NCI-H82 (cell line): Measurements from ENCODE around the gene TMEM175.
"Not testable (repeated sequence)": the region's sequence is repeated elsewhere in the genome, so short reads cannot be mapped to it uniquely, and the experiment has no call there.

ENCODE experiments used
- DNase-seq: peaks from one replicate; lab custom pipeline; 2025; lab: John Stamatoyannopoulos, UW

Gene TMEM175

GRCh38 chr4:971666-972500 lies 39.6 kb downstream of the TMEM175 start:
- peak; percentile 25 for DNase-seq

GRCh38 chr4:972651-973424 lies 40.6 kb downstream of the TMEM175 start:
- no peak for DNase-seq

GRCh38 chr4:973431-974397 lies 41.5 kb downstream of the TMEM175 start, which contains the start of gene DGKQ:
Gene DGKQ (minus strand): TSS chr4:973569. CDS start chr4:973482, 87 bp downstream.
- peak; percentile 66 for DNase-seq

GRCh38 chr4:974668-975067 lies 42.4 kb downstream of the TMEM175 start:
- no peak for DNase-seq

- DNase-seq, result not testable (repeated sequence)
Measured at GRCh38 chr4:976016-976415, 43.8 kb downstream of the TMEM175 start.

DNA sequence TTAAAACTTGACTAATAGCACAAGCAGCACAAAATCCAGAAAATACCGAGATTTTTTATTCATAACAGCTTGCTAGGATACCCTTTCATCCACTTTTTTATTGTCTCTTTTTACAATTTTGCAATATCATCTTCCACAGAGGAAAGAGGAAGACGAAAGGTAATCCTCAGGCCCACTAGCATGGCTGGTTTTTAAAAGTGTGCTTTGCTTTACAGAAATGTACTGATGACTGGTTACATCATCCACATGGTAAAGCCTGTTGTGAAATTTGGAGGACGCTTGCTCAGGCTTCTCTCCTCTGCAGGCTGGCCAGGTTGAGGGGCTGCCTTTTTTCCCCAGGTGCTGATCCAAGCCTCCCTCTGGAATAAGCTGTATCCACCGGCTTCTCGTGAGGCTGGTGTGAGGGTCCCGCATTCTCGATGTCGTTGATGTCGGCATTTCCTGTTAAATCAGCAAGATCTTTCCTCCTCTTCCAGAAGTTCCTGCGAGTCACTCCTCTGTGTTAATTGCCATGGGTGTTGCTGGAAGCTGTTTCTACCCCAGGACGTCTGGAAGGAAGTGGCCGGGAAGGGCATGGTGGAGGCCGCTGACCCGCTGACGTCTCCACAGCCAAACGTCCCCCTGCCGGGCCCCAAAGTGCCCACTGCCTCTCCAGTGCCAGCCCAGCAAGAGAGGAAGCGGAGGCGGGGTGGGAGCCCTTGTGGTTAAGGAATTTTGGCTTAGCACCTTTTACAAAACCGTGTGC lies 46.9 kb downstream of the TMEM175 start:
- no peak for DNase-seq

GRCh38 chr4:982291-982690 lies 50.0 kb downstream of the TMEM175 start:
- DNase-seq, result no peak

DNA sequence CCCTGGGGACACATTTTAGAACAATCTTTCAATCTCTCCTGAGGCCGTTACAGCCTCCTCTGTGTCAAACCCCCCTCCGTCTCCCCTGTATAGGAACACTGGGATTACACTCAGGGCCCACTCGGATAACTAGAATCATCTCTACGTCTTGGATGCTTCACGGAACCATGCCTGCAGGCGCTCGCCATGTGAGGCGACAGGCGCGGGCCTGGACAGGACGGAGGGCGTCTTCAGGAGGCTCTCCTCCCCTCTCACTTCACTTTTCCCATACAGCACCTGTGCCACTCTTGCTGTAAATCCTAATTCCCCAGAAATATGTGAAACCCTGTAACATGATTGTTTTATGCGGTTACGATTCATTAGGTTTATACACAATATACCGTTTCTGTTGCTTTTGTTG lies 50.6 kb downstream of the TMEM175 start:
- no peak for DNase-seq

- DNase-seq, result no peak
Measured at GRCh38 chr4:984336-985054, 52.2 kb downstream of the TMEM175 start.

GRCh38 chr4:985123-985830 lies 53.0 kb downstream of the TMEM175 start:
- DNase-seq, result peak; percentile 29

DNA sequence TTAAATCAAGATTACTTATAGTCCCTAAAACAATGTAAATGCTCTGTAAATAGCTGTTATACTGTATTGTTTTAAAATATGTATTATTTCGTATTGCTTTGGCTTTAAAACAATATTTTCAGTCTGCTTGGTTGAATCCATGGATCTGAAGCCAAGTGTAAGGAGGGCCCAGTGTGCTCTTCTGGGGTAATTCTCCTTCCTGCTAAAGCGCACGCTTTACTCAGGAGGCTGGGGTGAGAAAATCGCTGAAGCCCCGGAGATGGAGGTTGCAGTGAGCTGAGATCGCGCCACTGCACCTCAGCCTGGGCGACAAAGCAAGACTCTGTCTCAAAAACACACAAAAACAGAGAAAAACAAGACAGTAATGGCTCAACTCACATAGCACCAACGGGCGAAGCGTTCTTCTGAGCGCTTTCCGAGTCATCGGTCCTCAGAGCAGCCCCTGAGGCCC lies 54.2 kb downstream of the TMEM175 start:
- DNase-seq, result peak; percentile 35

- DNase-seq, result peak; percentile 74
Measured at GRCh38 chr4:986879-987623, 54.8 kb downstream of the TMEM175 start, which contains the start of gene IDUA. Gene IDUA (plus strand): TSS chr4:987044. CDS start chr4:987085, 41 bp downstream.

- no peak for DNase-seq
Measured at GRCh38 chr4:987624-988513, 55.6 kb downstream of the TMEM175 start.

DNA sequence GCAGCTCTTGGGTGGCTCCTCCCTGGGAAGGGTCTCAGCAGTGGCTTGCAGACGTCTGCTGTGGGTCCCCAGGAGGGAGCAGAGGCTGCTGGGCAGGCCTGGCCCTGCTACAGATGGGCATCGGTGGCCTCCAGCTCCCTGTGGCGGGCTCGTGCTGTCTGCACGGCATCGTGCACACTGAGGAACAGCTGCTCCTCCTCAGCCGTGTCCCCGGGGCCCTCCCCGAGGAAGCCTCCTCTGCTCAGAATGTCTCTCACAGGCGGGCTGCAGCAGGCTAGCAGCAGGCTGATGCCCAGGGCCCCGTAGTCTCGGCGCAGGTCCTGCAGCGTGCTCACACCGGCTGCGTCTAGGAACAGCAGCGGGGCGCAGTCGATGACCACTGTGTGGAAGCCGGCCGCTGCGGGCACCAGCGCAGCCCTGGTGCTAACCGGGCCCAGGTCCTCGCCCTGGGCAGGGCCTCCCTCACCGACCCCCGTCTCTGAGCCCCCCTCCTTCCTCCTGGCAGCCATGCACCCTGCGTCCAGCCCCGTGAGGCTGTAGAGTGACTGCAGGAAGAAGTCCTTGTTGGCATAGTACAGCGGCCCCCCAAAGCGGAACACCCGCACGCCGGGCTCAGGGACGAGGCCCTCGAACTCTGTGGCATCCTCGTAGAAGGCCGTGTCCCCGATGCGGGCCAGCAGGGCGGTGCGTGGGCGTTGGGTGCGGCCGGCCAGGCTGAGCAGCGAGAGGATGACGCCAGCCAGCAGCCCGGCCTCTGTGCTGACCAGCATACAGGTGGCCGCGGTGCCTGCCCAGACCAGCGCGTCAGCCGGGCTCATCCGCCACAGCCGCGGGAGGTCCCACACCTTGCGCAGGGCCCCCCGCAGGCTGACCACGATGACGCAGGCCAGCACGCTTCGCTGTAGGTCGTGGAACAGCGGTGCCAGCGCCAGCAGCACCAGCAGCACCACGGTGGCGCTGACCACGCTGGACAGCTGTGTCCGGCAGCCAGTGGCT lies 56.8 kb downstream of the TMEM175 start:
- no peak for DNase-seq

DNA sequence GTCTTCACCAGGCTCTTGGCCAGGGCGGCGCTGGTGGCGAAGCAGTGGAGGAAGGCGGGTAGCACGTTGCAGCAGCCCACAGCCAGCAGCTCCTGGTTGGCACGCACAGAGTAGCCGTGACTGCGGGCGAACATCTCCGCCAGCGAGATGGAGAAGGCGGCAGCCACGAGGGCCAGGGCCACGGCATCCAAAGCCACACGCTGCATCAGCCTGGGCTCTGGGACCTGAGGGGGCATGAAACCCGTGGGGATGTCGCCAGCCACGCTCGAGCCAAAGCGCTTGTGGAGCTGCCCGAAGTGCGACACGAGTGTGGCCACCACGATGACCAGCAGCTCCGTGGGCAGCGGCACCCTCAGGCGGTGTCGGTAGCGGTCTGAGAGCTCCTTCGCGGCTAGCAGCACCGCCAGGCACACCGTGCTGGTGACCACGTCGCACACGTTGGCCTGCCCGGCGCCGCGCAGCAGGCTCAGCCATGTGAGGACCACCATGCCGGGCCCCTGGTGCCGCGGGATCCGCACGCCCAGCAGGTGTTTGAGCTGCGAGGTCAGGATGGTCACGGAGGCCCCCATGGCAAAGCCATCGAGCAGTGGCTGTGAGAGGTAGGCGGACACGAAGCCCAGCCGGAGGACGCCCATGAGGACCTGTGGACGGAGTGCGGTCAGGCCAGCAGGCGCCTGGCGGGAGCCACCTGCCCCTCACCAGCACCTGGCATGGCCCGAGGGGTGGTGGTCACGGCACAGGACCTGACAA lies 57.6 kb downstream of the TMEM175 start:
- DNase-seq, result no peak
